Sigmoid colon (tissue), 7 donors: ENCODE data around the gene ZNF710. TPM values are rescaled to one million over a fixed set of nuclear protein-coding genes. Genes with fewer than 3 reads are reported as not detected.
"Not testable (repeated sequence)": the region's sequence is repeated elsewhere in the genome, so short reads cannot be mapped to it uniquely, and the experiment has no call there.

Source experiments
- DNase-seq: peaks from one replicate; pipeline ENCODE4 v3.0.0-alpha.2; 2019
- H3K27ac ChIP-seq, 4 donors: fragments of 200-600 bp; sonication (generic); one replicate each; pipeline ENCODE4 v1.5.1; 2016 to 2019; ENCODE audit warnings: mild to moderate bottlenecking in 1 of 4
- H3K27me3 ChIP-seq, 3 donors: fragments of 200-600 bp; sonication (generic); one replicate each; pipeline ENCODE4 v1.5.1; 2019; ENCODE audit warnings: mild to moderate bottlenecking in 1 of 3
- H3K36me3 ChIP-seq, 4 donors: fragments of 200-600 bp; sonication (generic); one replicate each; pipeline ENCODE4 v1.5.1; 2016 to 2019
- H3K4me1 ChIP-seq, 4 donors: fragments of 200-600 bp; sonication (generic); one replicate each; pipeline ENCODE4 v1.5.1; 2017 to 2019
- H3K4me3 ChIP-seq, 4 donors: fragments of 200-600 bp; sonication (generic); one replicate each; pipeline ENCODE4 v1.5.1; 2017 to 2019; ENCODE audit warnings: mild to moderate bottlenecking in 2 of 4, moderate library complexity in 1 of 4
- H3K9me3 ChIP-seq, 4 donors: fragments of 200-600 bp in 3 of 4; sonication (generic) in 3 of 4; one replicate each; pipeline versions ENCODE4 v1.5.1 to v1.6.1; 2013 to 2019
- EP300 ChIP-seq, 4 donors: sonication (generic); formaldehyde crosslinking; IDR thresholded peaks; one replicate each; pipeline ENCODE4 v1.6.1; 2017; ENCODE audit warnings: antibody characterized with exemption in 4 of 4
- POLR2A ChIP-seq, 2 donors: fragments of 450-650 bp; IDR thresholded peaks; one replicate each; pipeline ENCODE4 v1.6.1; 2016; ENCODE audit warnings: antibody characterized with exemption in 2 of 2, mild to moderate bottlenecking in 2 of 2, moderate library complexity in 2 of 2
- POLR2AphosphoS5 ChIP-seq, 4 donors: sonication (generic); formaldehyde crosslinking; IDR thresholded peaks; one replicate each; pipeline ENCODE4 v1.6.1; 2017; ENCODE audit warnings: antibody characterized with exemption in 4 of 4
- WGBS, 2 donors: extraction: QIAGEN DNeasy Blood & Tissue Kit; methylation state at CpG; one replicate each; pipeline ENCODE4 v1.1.7; 2013; 5-methylcytosine and 5-hydroxymethylcytosine counted together
- intact Hi-C: fragments of 100-400 bp; cut with DNase I; formaldehyde crosslinking; loops from one replicate; pipeline ENCODE4 v1.15.1; 2023
- polyA plus RNA-seq, 3 donors: library from polyadenylated mRNA; stranded (reverse); fragments of 200-250 nt; gene quantifications; one replicate each; pipeline ENCODE4 v1.2.3, GENCODE V29; 2013
- total RNA-seq, 4 donors: library from RNA; depleted of rRNA; stranded (reverse); fragments of >200 nt; gene quantifications; one replicate each; pipeline ENCODE4 v1.1.0, GENCODE V29; 2016
- TF ChIP-seq, protein P1 (sequence below), 4 experiments: fragments of 450-650 bp in 3 of 4; fragments of 200-600 bp in 1 of 4; IDR thresholded peaks; one replicate each; pipeline ENCODE4 v1.5.1; 2016 to 2019; ENCODE audit warnings: antibody characterized with exemption in 4 of 4, mild to moderate bottlenecking in 3 of 4, moderate library complexity in 2 of 4
- donor health status: healthy with polysubstance abuse.
- donor health status: Bipolar disorder and iron deficiency.
- donor health status: healthy.

ZNF710 gene
- total and polyA plus RNA-seq, 7 donors, result 5.3 to 28.2 (median 10.0) TPM

DNA sequence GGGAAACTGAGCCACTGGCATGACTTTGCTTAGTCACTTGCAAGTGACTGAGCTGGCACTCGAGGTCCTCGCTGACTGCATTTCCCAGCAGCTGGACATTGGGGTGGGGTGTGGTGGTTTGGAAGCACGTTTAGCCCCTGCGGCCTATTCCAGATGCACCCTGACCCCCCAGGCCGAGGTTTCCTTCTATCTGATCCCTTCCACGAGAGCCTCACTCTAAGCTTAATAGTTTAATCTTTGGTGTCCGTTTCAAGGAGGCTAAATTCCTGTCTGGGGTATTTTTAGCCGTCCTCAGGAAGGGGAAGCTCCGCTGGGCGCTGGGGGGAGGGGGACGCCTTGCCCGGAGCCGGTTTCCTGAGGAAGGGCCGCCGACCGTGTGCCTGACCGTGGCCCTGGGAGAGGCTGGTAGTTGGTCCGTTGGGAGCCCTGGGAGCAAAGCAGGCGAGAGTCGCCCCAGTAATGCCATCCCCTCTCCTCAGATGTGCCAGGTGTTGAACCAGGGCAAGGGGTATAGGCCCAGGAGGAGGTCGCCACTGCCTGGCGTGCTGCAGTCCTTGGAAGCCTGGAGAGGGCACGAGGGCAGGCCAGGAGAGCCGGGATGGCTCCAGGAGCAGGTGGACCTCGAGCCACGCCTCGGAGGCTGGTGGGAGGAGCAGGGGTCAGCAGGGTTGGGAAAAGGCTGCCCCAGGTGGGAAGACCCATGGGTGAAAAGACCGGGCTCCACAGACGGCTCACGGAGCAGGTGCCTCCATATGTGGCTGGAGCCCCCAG, 64.0 kb downstream of the ZNF710 start:
- DNase-seq, result no peak
- 55 to 72% methylated on average over 30 of the region's 30 CpGs for WGBS, 2 donors
- H3K9me3 ChIP-seq, result no peaks in the 10 kb centered on the region
- H3K27ac ChIP-seq, result peak overlapping the region; percentile 70 to 83 (median 72)
- peaks cover 0 to 20% (median 7%) of the 10 kb centered on the region in 4 donors for H3K36me3 ChIP-seq
- peak overlapping the region in 1 of 4 donors; percentile 19 for H3K4me3 ChIP-seq
- H3K27me3 ChIP-seq, result no peaks in the 10 kb centered on the region
- peaks cover 0 to 55% (median 48%) of the 10 kb centered on the region in 4 donors for H3K4me1 ChIP-seq
- TF ChIP-seq EP300 (IDR thresholded peaks at IDR 0.05), result no peak
- peak in 2 of 4 donors; percentile 20 to 38 for TF ChIP-seq POLR2AphosphoS5 (IDR thresholded peaks at IDR 0.05)
- intact Hi-C loops, result no loop called here

DNA sequence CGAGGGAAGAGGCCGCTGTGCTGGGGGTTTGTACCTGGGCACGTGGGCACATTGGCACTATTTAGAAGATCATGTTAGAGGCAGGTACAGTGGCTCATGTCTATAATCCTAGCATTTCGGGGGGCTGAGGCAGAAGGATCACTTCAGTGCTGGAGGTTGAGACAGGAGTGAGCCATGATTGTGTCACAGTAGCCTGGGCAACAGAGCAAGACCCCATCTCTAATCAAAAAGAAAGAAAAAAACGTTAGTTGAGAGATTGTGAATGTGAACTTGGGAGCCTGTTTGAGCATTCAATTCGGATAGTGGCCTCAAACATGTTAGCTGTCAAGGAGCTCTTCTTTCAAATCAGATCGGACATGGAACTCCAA, 64.5 kb downstream of the ZNF710 start:
- Histone ChIP-seq H3K27me3 (no peaks in the 10 kb centered on the region), H3K27ac (peak overlapping the region; percentile 70 to 83 (median 72)), H3K36me3 (peaks cover 0 to 20% (median 7%) of the 10 kb centered on the region in 4 donors), H3K4me3 (no peak overlapping the region), H3K4me1 (peaks cover 0 to 57% (median 50%) of the 10 kb centered on the region in 4 donors), H3K9me3 (no peaks in the 10 kb centered on the region)
- no peak for DNase-seq
- WGBS, 2 donors, result 86 to 87% methylated on average over 7 of the region's 7 CpGs
- TF ChIP-seq POLR2A (IDR thresholded peaks at IDR 0.05), result no peak
- intact Hi-C loops, result no loop called here

DNA sequence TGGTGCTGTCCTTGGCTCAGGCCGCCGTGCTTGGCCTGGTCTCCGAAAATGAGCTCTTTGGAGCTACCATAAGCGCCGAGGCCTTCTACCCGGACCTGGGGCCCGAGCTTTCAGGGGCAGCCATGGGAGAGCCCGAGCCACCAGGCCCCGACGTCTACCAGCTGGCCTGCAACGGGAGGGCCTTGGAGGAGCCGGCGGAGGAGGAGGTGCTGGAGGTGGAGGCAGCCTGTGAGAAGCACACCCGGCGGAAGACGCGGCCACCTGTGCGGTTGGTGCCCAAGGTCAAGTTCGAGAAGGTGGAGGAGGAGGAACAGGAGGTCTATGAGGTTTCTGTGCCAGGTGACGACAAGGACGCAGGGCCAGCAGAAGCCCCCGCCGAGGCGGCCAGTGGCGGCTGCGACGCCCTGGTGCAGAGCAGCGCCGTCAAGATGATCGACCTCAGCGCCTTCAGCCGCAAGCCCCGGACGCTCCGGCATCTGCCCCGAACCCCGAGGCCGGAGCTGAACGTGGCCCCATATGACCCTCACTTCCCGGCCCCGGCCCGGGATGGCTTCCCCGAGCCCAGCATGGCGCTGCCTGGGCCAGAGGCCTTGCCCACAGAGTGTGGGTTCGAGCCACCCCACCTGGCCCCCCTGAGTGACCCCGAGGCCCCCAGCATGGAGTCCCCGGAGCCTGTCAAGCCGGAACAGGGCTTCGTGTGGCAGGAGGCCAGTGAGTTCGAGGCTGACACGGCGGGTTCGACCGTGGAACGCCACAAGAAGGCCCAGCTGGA, 66.2 kb downstream of the ZNF710 start:
- Histone ChIP-seq H3K4me3 (no peak overlapping the region), H3K4me1 (peaks cover 0 to 53% (median 48%) of the 10 kb centered on the region in 4 donors), H3K9me3 (no peaks in the 10 kb centered on the region), H3K36me3 (peaks cover 0 to 21% (median 7%) of the 10 kb centered on the region in 4 donors), H3K27me3 (no peaks in the 10 kb centered on the region), H3K27ac (peak overlapping the region in 1 of 4 donors; percentile 15)
- intact Hi-C loops, result no loop called here
- DNase-seq, result no peak
- TF ChIP-seq, protein P1, sequence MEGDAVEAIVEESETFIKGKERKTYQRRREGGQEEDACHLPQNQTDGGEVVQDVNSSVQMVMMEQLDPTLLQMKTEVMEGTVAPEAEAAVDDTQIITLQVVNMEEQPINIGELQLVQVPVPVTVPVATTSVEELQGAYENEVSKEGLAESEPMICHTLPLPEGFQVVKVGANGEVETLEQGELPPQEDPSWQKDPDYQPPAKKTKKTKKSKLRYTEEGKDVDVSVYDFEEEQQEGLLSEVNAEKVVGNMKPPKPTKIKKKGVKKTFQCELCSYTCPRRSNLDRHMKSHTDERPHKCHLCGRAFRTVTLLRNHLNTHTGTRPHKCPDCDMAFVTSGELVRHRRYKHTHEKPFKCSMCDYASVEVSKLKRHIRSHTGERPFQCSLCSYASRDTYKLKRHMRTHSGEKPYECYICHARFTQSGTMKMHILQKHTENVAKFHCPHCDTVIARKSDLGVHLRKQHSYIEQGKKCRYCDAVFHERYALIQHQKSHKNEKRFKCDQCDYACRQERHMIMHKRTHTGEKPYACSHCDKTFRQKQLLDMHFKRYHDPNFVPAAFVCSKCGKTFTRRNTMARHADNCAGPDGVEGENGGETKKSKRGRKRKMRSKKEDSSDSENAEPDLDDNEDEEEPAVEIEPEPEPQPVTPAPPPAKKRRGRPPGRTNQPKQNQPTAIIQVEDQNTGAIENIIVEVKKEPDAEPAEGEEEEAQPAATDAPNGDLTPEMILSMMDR (IDR thresholded peaks at IDR 0.05), result no peak
- TF ChIP-seq POLR2AphosphoS5 (IDR thresholded peaks at IDR 0.05) (no peak), EP300 (IDR thresholded peaks at IDR 0.05) (no peak), POLR2A (IDR thresholded peaks at IDR 0.05) (no peak)
- WGBS, 2 donors, result 95 to 96% methylated on average over 55 of the region's 55 CpGs

DNA sequence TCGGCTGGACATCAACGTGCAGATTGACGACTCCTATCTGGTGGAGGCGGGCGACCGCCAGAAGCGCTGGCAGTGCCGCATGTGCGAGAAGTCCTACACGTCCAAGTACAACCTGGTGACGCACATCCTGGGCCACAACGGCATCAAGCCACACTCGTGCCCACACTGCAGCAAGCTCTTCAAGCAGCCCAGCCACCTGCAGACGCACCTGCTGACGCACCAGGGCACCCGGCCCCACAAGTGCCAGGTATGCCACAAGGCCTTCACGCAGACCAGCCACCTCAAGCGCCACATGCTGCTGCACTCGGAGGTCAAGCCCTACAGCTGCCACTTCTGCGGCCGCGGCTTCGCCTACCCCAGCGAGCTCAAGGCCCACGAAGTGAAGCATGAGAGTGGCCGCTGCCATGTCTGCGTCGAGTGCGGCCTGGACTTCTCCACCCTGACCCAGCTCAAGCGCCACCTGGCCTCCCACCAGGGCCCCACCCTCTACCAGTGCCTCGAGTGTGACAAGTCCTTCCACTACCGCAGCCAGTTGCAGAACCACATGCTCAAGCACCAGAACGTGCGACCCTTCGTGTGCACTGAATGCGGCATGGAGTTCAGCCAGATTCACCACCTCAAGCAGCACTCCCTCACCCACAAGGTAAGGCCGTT, 67.0 kb downstream of the ZNF710 start:
- TF ChIP-seq, protein P1 (IDR thresholded peaks at IDR 0.05), result no peak
- TF ChIP-seq EP300 (IDR thresholded peaks at IDR 0.05) (no peak), POLR2A (IDR thresholded peaks at IDR 0.05) (no peak), POLR2AphosphoS5 (IDR thresholded peaks at IDR 0.05) (no peak)
- Histone ChIP-seq H3K36me3 (peaks cover 0 to 28% (median 7%) of the 10 kb centered on the region in 4 donors), H3K4me3 (no peak overlapping the region), H3K27me3 (no peaks in the 10 kb centered on the region), H3K4me1 (peaks cover 0 to 46% (median 41%) of the 10 kb centered on the region in 4 donors), H3K27ac (no peak overlapping the region), H3K9me3 (no peaks in the 10 kb centered on the region)
- WGBS, 2 donors, result 94 to 95% methylated on average over 37 of the region's 37 CpGs
- intact Hi-C loops, result no loop called here
- no peak for DNase-seq

DNA sequence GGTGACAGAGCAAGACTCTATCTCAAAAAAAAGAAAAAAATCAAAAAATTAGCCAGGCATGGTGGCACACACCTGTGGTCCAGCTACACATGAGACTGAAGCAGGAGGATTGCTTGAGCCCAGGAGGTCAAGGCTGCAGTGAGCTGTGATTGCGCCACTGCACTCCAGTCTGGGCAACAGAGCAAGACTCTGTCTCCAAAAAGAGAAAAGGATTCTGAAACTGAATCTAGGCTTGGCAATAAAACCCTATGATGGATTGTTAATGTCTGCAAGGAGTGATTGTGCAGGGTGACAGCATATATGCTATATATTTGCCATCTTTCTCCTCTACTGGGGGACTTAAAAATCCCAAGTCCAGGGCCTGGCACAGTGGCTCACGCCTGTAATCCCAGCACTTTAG, 69.5 kb downstream of the ZNF710 start:
- 96% methylated on average over 2 of the region's 2 CpGs for WGBS, 2 donors
- peak overlapping the region in 3 of 4 donors; percentile 52 to 58 (median 58) for H3K27ac ChIP-seq
- not testable (repeated sequence) for H3K9me3 ChIP-seq, H3K4me3 ChIP-seq, H3K27me3 ChIP-seq, DNase-seq
- peaks cover 0 to 20% (median 16%) of the 10 kb centered on the region in 4 donors for H3K4me1 ChIP-seq
- H3K36me3 ChIP-seq, result peaks cover 0 to 51% (median 7%) of the 10 kb centered on the region in 4 donors
- intact Hi-C loops, result loop anchor here (2.0 to 5.0 kb wide), 4 partner anchors 68 to 308 kb away; partner anchors contain the start of gene ARPIN
